ENCODE data around the gene ERBB4. TPM values are rescaled to one million over a fixed set of nuclear protein-coding genes. Genes with fewer than 3 reads are reported as not detected.
A peak's percentile ranks its signal among the peaks of the same experiment; 100 is the strongest.

ERBB4 gene
- total RNA-seq, 4 donors from 2014 or later = 0.16 to 12.7 (median 0.27) TPM; not detected in 1

GRCh38 chr2:212535996-212536816 lies 2.4 kb downstream of the ERBB4 start:
- in situ Hi-C loops (cut with MboI; ENCODE audit: low pct_ligation_motif_present in 1 of 4, low pct_unique_long_range_greater_than_20kb in 1 of 4, low sequenced_read_pairs in 3 of 4) = no loop called here
- 16 to 28% methylated on average over 12 to 34 of the region's 34 CpGs for WGBS, 2 donors (ENCODE audit: low coverage in 1 of 2)
- peaks cover 2 to 28% (median 25%) of the 10 kb centered on the region in 4 donors for H3K4me1 ChIP-seq
- no peak for DNase-seq
- TF ChIP-seq POLR2AphosphoS5 (IDR thresholded peaks at IDR 0.05) (no peak), CTCF (IDR thresholded peaks at IDR 0.05) (no peak), POLR2A (IDR thresholded peaks at IDR 0.05) (no peak), EP300 (IDR thresholded peaks at IDR 0.05; ENCODE audit: low read depth) (no peak)
- no peaks in the 10 kb centered on the region for H3K9me3 ChIP-seq
- peaks cover 65% of the 10 kb centered on the region for H3K27me3 ChIP-seq
- intact Hi-C loops (cut with DNase I; ENCODE audit: low total_unique reads) = no loop called here
- H3K36me3 ChIP-seq = no peaks in the 10 kb centered on the region
- H3K4me3 ChIP-seq = peak overlapping the region in 2 of 4 donors; percentile 46 to 55
- no peak overlapping the region for H3K27ac ChIP-seq

- WGBS, 2 donors (ENCODE audit: low coverage in 1 of 2) = 80 to 86% methylated on average over 1 to 2 of the region's 2 CpGs
- no peak overlapping the region for H3K4me3 ChIP-seq
- no peak for TF ChIP-seq CTCF (IDR thresholded peaks at IDR 0.05)
- no peak for TF ChIP-seq POLR2AphosphoS5 (IDR thresholded peaks at IDR 0.05)
- TF ChIP-seq EP300 (IDR thresholded peaks at IDR 0.05; ENCODE audit: low read depth) = no peak
- TF ChIP-seq POLR2A (IDR thresholded peaks at IDR 0.05) = no peak
- intact Hi-C loops (cut with DNase I; ENCODE audit: low total_unique reads) = no loop called here
- no peak for DNase-seq
- peaks cover 2 to 28% (median 24%) of the 10 kb centered on the region in 4 donors for H3K4me1 ChIP-seq
- no peaks in the 10 kb centered on the region for H3K36me3 ChIP-seq
- in situ Hi-C loops (cut with MboI; ENCODE audit: low pct_ligation_motif_present in 1 of 4, low pct_unique_long_range_greater_than_20kb in 1 of 4, low sequenced_read_pairs in 3 of 4) = no loop called here
- H3K27me3 ChIP-seq = peaks cover 55% of the 10 kb centered on the region
- H3K27ac ChIP-seq = no peak overlapping the region
- no peaks in the 10 kb centered on the region for H3K9me3 ChIP-seq
Measured at GRCh38 chr2:212534336-212534735, 4.3 kb downstream of the ERBB4 start.

GRCh38 chr2:212532585-212532984 lies 6.0 kb downstream of the ERBB4 start:
- WGBS, 2 donors (ENCODE audit: low coverage in 1 of 2) = 87 to 91% methylated on average over 2 of the region's 2 CpGs
- Histone ChIP-seq H3K27ac (no peak overlapping the region), H3K4me1 (peaks cover 2 to 14% (median 11%) of the 10 kb centered on the region in 4 donors), H3K27me3 (peaks cover 38% of the 10 kb centered on the region), H3K9me3 (no peaks in the 10 kb centered on the region), H3K4me3 (no peak overlapping the region), H3K36me3 (no peaks in the 10 kb centered on the region)
- intact Hi-C loops (cut with DNase I; ENCODE audit: low total_unique reads) (no loop called here), in situ Hi-C loops (cut with MboI; ENCODE audit: low pct_ligation_motif_present in 1 of 4, low pct_unique_long_range_greater_than_20kb in 1 of 4, low sequenced_read_pairs in 3 of 4) (no loop called here)
- no peak for DNase-seq
- TF ChIP-seq CTCF (IDR thresholded peaks at IDR 0.05) (no peak), POLR2AphosphoS5 (IDR thresholded peaks at IDR 0.05) (no peak)

GRCh38 chr2:212532087-212532486 lies 6.5 kb downstream of the ERBB4 start:
- TF ChIP-seq CTCF (IDR thresholded peaks at IDR 0.05) (no peak), EP300 (IDR thresholded peaks at IDR 0.05; ENCODE audit: low read depth) (no peak), POLR2AphosphoS5 (IDR thresholded peaks at IDR 0.05) (no peak), POLR2A (IDR thresholded peaks at IDR 0.05) (no peak)
- no peak for DNase-seq
- no peak overlapping the region for H3K4me3 ChIP-seq
- H3K27ac ChIP-seq = no peak overlapping the region
- H3K4me1 ChIP-seq = peaks cover 2 to 9% (median 6%) of the 10 kb centered on the region in 4 donors
- H3K36me3 ChIP-seq = no peaks in the 10 kb centered on the region
- intact Hi-C loops (cut with DNase I; ENCODE audit: low total_unique reads) = no loop called here
- 68 to 79% methylated on average over 3 of the region's 3 CpGs for WGBS, 2 donors (ENCODE audit: low coverage in 1 of 2)
- H3K9me3 ChIP-seq = no peaks in the 10 kb centered on the region
- in situ Hi-C loops (cut with MboI; ENCODE audit: low pct_ligation_motif_present in 1 of 4, low pct_unique_long_range_greater_than_20kb in 1 of 4, low sequenced_read_pairs in 3 of 4) = no loop called here
- H3K27me3 ChIP-seq = peaks cover 33% of the 10 kb centered on the region

Data from transverse colon (tissue), 4 donors.